Measurements from ENCODE around the gene ATP8B3. TPM values are rescaled to one million over a fixed set of nuclear protein-coding genes. Genes with fewer than 3 reads are reported as not detected.

The ATP8B3 gene
- total and polyA plus RNA-seq, 9 of the 15 experiments (the other 6 are each of a cell fraction or from before 2014, with no cell fraction given), result 1.2 to 12.3 (median 3.8) TPM

DNA sequence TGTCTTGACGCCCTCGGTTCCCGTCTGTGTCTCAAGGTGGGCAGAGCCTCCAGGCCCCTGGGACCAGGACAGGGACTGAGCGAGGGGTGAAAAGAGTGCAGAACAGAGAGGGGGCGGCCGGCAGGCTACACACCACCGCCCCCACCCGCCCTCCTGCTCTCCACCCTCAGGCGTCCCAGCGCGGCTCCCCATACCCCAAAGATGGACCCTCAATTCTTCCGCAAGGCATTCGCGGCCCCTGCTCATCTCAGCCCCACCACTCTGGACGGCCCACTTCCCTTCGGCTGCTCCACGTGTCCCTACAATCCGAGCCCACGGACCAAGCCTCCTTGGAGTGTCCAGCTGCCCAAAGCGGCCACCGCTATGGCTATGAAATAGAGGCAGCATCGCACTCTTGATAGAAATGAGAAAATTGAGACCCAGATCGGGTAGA is 49.5 kb upstream of the ATP8B3 start (continued):
- peak; percentile 66; the same call in 1 of the 2 replicates for TF ChIP-seq NKRF (IDR thresholded peaks at IDR 0.05; ENCODE audit: borderline replicate concordance)
- TF ChIP-seq, protein P1, sequence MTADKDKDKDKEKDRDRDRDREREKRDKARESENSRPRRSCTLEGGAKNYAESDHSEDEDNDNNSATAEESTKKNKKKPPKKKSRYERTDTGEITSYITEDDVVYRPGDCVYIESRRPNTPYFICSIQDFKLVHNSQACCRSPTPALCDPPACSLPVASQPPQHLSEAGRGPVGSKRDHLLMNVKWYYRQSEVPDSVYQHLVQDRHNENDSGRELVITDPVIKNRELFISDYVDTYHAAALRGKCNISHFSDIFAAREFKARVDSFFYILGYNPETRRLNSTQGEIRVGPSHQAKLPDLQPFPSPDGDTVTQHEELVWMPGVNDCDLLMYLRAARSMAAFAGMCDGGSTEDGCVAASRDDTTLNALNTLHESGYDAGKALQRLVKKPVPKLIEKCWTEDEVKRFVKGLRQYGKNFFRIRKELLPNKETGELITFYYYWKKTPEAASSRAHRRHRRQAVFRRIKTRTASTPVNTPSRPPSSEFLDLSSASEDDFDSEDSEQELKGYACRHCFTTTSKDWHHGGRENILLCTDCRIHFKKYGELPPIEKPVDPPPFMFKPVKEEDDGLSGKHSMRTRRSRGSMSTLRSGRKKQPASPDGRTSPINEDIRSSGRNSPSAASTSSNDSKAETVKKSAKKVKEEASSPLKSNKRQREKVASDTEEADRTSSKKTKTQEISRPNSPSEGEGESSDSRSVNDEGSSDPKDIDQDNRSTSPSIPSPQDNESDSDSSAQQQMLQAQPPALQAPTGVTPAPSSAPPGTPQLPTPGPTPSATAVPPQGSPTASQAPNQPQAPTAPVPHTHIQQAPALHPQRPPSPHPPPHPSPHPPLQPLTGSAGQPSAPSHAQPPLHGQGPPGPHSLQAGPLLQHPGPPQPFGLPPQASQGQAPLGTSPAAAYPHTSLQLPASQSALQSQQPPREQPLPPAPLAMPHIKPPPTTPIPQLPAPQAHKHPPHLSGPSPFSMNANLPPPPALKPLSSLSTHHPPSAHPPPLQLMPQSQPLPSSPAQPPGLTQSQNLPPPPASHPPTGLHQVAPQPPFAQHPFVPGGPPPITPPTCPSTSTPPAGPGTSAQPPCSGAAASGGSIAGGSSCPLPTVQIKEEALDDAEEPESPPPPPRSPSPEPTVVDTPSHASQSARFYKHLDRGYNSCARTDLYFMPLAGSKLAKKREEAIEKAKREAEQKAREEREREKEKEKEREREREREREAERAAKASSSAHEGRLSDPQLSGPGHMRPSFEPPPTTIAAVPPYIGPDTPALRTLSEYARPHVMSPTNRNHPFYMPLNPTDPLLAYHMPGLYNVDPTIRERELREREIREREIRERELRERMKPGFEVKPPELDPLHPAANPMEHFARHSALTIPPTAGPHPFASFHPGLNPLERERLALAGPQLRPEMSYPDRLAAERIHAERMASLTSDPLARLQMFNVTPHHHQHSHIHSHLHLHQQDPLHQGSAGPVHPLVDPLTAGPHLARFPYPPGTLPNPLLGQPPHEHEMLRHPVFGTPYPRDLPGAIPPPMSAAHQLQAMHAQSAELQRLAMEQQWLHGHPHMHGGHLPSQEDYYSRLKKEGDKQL (CRISPR knock-in tag; IDR thresholded peaks at IDR 0.05; ENCODE audit: borderline replicate concordance), result no peak
- TF ChIP-seq ZNF449 (CRISPR knock-in tag; IDR thresholded peaks at IDR 0.05), result no peak
- TF ChIP-seq, protein P2, sequence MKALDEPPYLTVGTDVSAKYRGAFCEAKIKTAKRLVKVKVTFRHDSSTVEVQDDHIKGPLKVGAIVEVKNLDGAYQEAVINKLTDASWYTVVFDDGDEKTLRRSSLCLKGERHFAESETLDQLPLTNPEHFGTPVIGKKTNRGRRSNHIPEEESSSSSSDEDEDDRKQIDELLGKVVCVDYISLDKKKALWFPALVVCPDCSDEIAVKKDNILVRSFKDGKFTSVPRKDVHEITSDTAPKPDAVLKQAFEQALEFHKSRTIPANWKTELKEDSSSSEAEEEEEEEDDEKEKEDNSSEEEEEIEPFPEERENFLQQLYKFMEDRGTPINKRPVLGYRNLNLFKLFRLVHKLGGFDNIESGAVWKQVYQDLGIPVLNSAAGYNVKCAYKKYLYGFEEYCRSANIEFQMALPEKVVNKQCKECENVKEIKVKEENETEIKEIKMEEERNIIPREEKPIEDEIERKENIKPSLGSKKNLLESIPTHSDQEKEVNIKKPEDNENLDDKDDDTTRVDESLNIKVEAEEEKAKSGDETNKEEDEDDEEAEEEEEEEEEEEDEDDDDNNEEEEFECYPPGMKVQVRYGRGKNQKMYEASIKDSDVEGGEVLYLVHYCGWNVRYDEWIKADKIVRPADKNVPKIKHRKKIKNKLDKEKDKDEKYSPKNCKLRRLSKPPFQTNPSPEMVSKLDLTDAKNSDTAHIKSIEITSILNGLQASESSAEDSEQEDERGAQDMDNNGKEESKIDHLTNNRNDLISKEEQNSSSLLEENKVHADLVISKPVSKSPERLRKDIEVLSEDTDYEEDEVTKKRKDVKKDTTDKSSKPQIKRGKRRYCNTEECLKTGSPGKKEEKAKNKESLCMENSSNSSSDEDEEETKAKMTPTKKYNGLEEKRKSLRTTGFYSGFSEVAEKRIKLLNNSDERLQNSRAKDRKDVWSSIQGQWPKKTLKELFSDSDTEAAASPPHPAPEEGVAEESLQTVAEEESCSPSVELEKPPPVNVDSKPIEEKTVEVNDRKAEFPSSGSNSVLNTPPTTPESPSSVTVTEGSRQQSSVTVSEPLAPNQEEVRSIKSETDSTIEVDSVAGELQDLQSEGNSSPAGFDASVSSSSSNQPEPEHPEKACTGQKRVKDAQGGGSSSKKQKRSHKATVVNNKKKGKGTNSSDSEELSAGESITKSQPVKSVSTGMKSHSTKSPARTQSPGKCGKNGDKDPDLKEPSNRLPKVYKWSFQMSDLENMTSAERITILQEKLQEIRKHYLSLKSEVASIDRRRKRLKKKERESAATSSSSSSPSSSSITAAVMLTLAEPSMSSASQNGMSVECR (CRISPR knock-in tag; IDR thresholded peaks at IDR 0.05), result peak; percentile 65; the same call in 1 of the 2 replicates
- peak; percentile 13 for TF ChIP-seq SAP30 (IDR thresholded peaks at IDR 0.05; ENCODE audit: borderline replicate concordance, insufficient read depth, low read depth, low read length, poor library complexity, severe bottlenecking)
- peak; percentile 4 for TF ChIP-seq CHD1 (IDR thresholded peaks at IDR 0.05; ENCODE audit: low read length)
- TF ChIP-seq ZNF274 (IDR thresholded peaks at IDR 0.05; ENCODE audit: borderline replicate concordance, low read depth, low read length), result no peak
- TF ChIP-seq THRAP3 (IDR thresholded peaks at IDR 0.05; ENCODE audit: borderline replicate concordance), result no peak
- TF ChIP-seq SPI1 (IDR thresholded peaks at IDR 0.05; ENCODE audit: borderline replicate concordance, low read depth, low read length), result peak; percentile 31; the same call in 1 of the 2 replicates
- peak in 1 of 2 experiments; percentile 66; a peak in 2 of 4 replicates for TF ChIP-seq SIN3A (IDR thresholded peaks at IDR 0.05; ENCODE audit: borderline replicate concordance in 2 of 2, control insufficient read depth in 1 of 2, low read depth in 2 of 2, low read length in 2 of 2)
